ENCODE results near the gene CC2D2A.

DNA sequence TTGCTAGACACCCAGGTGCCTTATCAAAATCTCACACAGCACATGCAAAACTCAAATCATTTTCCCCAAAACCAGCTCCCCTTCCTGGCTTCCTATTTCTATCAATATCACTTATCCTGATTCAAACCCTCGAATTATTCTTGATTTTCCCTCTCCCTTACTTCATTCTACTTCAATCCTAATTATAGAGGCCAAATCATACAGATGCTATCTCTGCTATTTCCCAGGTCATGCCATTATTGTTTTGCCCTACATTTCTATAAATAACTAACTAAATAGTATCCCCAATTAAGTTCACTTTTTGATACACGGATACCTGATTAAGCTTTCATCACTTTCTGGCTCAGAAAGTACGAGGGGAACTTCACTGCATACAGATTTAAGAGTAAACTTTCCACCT, 123.1 kb downstream of the CC2D2A start:
- TF ChIP-seq, protein P1, sequence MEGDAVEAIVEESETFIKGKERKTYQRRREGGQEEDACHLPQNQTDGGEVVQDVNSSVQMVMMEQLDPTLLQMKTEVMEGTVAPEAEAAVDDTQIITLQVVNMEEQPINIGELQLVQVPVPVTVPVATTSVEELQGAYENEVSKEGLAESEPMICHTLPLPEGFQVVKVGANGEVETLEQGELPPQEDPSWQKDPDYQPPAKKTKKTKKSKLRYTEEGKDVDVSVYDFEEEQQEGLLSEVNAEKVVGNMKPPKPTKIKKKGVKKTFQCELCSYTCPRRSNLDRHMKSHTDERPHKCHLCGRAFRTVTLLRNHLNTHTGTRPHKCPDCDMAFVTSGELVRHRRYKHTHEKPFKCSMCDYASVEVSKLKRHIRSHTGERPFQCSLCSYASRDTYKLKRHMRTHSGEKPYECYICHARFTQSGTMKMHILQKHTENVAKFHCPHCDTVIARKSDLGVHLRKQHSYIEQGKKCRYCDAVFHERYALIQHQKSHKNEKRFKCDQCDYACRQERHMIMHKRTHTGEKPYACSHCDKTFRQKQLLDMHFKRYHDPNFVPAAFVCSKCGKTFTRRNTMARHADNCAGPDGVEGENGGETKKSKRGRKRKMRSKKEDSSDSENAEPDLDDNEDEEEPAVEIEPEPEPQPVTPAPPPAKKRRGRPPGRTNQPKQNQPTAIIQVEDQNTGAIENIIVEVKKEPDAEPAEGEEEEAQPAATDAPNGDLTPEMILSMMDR (IDR thresholded peaks at IDR 0.05 in 8 of 11, conservative IDR thresholded peaks at IDR 0.05 in 3 of 11) = no peak
- TF ChIP-seq POLR2AphosphoS5 (IDR thresholded peaks at IDR 0.05) (no peak), POLR2A (IDR thresholded peaks at IDR 0.05) (no peak)
